ENCODE results near the gene MPC1. TPM values are rescaled to one million over a fixed set of nuclear protein-coding genes. Genes with fewer than 3 reads are reported as not detected.
A peak's percentile ranks its signal among the peaks of the same experiment; 100 is the strongest.

The MPC1 gene
- total RNA-seq, 3 donors from 2014 or later (not counting 1 experiment from before 2014, with no cell fraction given), result 26.3 to 31.1 (median 30.4) TPM

DNA sequence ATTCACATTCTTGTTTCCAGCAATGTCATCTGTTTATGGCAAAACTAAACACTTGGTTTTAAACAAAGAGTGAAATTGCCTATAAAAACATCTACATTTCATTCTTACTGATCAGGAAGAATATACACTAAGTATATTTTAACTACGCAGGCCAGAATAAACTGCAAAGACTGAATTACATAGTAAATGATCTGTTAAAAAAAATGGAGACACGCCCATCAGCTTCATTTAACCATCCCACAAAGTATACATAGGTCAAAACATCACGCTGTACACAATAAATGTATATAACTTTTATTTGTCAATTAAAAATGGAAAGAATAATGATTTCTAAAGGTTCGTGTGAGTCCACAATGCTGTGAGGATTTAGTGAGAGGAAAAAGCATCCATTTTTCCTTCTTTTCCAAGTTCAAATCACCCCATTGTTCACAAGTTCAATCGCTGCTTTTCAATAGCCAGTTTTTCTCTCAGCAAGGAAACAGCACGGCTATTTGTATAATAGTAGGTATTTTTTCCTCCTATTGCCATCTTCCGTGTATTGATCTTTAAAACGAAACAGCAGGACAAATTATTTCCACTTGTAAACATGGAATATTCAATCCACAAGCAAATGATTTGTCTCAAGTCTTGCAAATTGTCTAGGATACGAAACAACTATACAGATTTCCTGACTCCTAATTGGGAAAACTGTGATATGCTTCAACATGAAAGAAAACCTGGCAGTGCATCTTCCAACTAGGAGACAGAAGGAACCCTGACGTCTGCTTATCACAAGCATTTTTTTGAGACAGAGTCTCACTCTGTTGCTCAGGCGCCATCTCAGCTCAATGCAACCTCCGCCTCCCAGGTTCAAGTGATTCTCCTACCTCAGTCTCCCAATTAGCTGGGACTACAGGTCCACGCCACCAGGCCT is 51.0 kb downstream of the MPC1 start:
- no peaks in the 10 kb centered on the region for H3K27me3 ChIP-seq (ENCODE audit: control insufficient read depth, insufficient read depth, low read length)
- Mint-ChIP-seq H3K27ac (peak overlapping the region; percentile 82 to 91), H3K4me3 (no peak overlapping the region), H3K9me3 (no peaks in the 10 kb centered on the region), H3K27me3 (ENCODE audit: low read depth in 2 of 2) (no peaks in the 10 kb centered on the region), H3K4me1 (peaks cover 56 to 58% of the 10 kb centered on the region in 2 donors), H3K36me3 (no peaks in the 10 kb centered on the region)
- WGBS (ENCODE audit: insufficient coverage), result 93% methylated on average over 6 of the region's 13 CpGs
- DNase-seq (no peak), ATAC-seq (no peak)
- no peaks in the 10 kb centered on the region for H3K9me3 ChIP-seq (ENCODE audit: control insufficient read depth, insufficient read depth, low read length)
- no peak overlapping the region for H3K4me3 ChIP-seq (ENCODE audit: low read length)
- peaks cover 19% of the 10 kb centered on the region for H3K36me3 ChIP-seq (ENCODE audit: control insufficient read depth, insufficient read depth, low read length)
- H3K4me1 ChIP-seq (ENCODE audit: control insufficient read depth, insufficient read depth, low read length), result peaks cover 50% of the 10 kb centered on the region
- intact Hi-C loops (cut with micrococcal nuclease), result no loop called here
- H3K27ac ChIP-seq (ENCODE audit: low read length), result no peak overlapping the region
- TF ChIP-seq, protein P1, sequence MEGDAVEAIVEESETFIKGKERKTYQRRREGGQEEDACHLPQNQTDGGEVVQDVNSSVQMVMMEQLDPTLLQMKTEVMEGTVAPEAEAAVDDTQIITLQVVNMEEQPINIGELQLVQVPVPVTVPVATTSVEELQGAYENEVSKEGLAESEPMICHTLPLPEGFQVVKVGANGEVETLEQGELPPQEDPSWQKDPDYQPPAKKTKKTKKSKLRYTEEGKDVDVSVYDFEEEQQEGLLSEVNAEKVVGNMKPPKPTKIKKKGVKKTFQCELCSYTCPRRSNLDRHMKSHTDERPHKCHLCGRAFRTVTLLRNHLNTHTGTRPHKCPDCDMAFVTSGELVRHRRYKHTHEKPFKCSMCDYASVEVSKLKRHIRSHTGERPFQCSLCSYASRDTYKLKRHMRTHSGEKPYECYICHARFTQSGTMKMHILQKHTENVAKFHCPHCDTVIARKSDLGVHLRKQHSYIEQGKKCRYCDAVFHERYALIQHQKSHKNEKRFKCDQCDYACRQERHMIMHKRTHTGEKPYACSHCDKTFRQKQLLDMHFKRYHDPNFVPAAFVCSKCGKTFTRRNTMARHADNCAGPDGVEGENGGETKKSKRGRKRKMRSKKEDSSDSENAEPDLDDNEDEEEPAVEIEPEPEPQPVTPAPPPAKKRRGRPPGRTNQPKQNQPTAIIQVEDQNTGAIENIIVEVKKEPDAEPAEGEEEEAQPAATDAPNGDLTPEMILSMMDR (IDR thresholded peaks at IDR 0.05), result no peak

DNA sequence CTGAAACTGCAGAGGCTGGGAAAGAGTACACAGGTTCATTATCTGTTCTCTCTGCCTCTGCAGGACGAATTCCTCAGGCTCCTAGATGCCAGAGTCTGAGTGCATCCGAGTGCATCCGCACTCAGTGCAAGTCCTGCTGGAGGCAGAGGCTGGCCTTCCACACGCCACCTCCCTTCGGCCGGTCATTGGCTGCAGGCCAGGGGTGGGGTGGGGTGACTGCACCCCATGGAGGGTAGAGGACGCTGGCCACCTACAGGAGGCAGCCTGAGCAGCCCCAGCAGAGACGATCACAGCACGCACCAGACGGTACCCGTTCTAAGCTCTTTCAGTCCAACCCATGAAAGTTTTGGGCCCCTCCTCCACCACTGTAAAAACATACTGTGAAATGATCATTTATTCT is 52.1 kb downstream of the MPC1 start:
- Mint-ChIP-seq H3K4me3 (no peak overlapping the region), H3K27me3 (ENCODE audit: low read depth in 2 of 2) (no peaks in the 10 kb centered on the region), H3K36me3 (peaks cover 6% of the 10 kb centered on the region), H3K4me1 (peaks cover 65 to 67% of the 10 kb centered on the region in 2 donors), H3K27ac (no peak overlapping the region), H3K9me3 (no peaks in the 10 kb centered on the region)
- WGBS (ENCODE audit: insufficient coverage), result 92% methylated on average over 10 of the region's 11 CpGs
- no peak for ATAC-seq
- DNase-seq, result no peak
- Histone ChIP-seq H3K36me3 (ENCODE audit: control insufficient read depth, insufficient read depth, low read length) (peaks cover 20% of the 10 kb centered on the region), H3K9me3 (ENCODE audit: control insufficient read depth, insufficient read depth, low read length) (no peaks in the 10 kb centered on the region), H3K27ac (ENCODE audit: low read length) (no peak overlapping the region), H3K4me3 (ENCODE audit: low read length) (no peak overlapping the region), H3K27me3 (ENCODE audit: control insufficient read depth, insufficient read depth, low read length) (no peaks in the 10 kb centered on the region), H3K4me1 (ENCODE audit: control insufficient read depth, insufficient read depth, low read length) (peaks cover 51% of the 10 kb centered on the region)
- intact Hi-C loops (cut with micrococcal nuclease), result no loop called here
- TF ChIP-seq, protein P1 (IDR thresholded peaks at IDR 0.05), result no peak

DNA sequence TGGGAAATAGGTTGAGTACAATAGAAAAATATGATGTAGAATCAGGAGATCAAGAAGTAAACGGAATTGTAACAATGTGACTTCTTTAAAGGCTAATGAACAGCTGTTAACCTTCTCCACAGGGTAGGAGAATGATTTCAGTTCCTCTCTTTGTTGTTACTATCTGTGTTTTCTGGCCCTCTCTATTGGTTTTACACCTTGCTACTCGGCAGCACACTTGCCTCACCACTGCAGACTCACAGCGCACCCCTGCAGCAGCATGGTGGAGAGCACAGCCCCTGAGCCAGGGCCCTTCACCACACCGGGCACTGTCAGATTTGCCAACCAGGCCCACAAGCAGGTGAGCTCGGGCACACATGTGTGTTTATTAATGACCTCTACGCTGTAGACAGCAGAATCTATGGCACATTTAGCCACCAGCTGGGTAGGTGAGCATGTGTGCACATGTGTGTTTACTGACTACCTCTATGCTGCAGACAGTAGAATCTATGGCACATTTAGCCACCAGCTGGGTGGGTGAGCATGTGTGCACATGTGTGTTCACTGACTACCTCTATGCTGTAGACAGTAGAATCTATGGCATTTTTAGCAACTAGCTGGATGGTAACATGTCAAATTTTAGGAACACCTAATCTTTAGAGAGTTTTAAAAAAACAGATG is 57.2 kb downstream of the MPC1 start:
- Histone ChIP-seq H3K27me3 (ENCODE audit: control insufficient read depth, insufficient read depth, low read length) (no peaks in the 10 kb centered on the region), H3K27ac (ENCODE audit: low read length) (peak overlapping the region; percentile 8), H3K4me3 (ENCODE audit: low read length) (no peak overlapping the region), H3K4me1 (ENCODE audit: control insufficient read depth, insufficient read depth, low read length) (peaks cover 14% of the 10 kb centered on the region), H3K9me3 (ENCODE audit: control insufficient read depth, insufficient read depth, low read length) (no peaks in the 10 kb centered on the region), H3K36me3 (ENCODE audit: control insufficient read depth, insufficient read depth, low read length) (peaks cover 47% of the 10 kb centered on the region)
- Mint-ChIP-seq H3K27me3 (ENCODE audit: low read depth in 2 of 2) (no peaks in the 10 kb centered on the region), H3K4me3 (peak overlapping the region; percentile 49), H3K27ac (peak overlapping the region; percentile 72 to 81), H3K9me3 (no peaks in the 10 kb centered on the region), H3K4me1 (peaks cover 44 to 49% of the 10 kb centered on the region in 2 donors), H3K36me3 (peaks cover 6% of the 10 kb centered on the region)
- ATAC-seq (peak; percentile 72 to 92 (median 89)), DNase-seq (no peak)
- TF ChIP-seq, protein P1 (IDR thresholded peaks at IDR 0.05), result no peak
- 42% methylated on average over 6 of the region's 6 CpGs for WGBS (ENCODE audit: insufficient coverage)
- intact Hi-C loops (cut with micrococcal nuclease), result loop anchor here (5.0 kb wide), 1 partner anchor 57 kb away; the partner anchor contains the start of gene MPC1

Measured in natural killer cell (primary cell).